Stimulated activated CD4-positive, alpha-beta T cell treated with anti-CD3 and anti-CD28 coated beads, Interleukin-15, amount 100 ng/mL, for 24 hours (primary cell): Measurements from ENCODE around the gene DICER1.
"Not testable (repeated sequence)": the region's sequence is repeated elsewhere in the genome, so short reads cannot be mapped to it uniquely, and the experiment has no call there.

Source experiments
- DNase-seq: peaks from one replicate; pipeline ENCODE4 v3.0.0-alpha.2; 2020

Gene DICER1

GRCh38 chr14:95157327-95158189, at the start of gene DICER1:
DICER1 (minus strand) TSS chr14:95157529; CDS start chr14:95133458, 24,071 bp downstream.
- DNase-seq: peak; percentile 95

GRCh38 chr14:95206534-95206933, 49.2 kb upstream of the DICER1 start:
- no peak for DNase-seq

- no peak for DNase-seq
These were observed 47.4 kb upstream of the DICER1 start for GRCh38 chr14:95204705-95205104.

GRCh38 chr14:95201745-95202144, 44.4 kb upstream of the DICER1 start:
- DNase-seq: not testable (repeated sequence)

DNA sequence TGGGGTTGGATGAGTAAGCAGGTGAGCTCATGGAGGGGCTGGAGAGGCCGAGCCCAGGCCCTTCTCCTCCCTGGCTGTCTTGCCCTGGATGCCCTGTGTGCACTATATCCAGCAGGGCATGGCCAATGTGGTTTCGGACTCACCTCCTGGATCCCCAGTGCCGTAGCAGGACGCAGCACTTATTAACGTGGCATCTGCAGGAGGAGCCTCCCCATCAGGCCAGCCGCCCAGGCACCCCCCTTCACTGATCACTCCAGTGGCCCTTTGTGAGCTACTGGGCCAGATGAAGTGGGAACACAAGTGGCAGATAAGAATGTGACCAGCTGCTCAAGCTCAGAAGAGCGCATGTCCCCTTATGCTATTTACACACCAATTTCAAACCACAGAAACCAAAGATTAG, 43.1 kb upstream of the DICER1 start:
- DNase-seq: no peak

DNA sequence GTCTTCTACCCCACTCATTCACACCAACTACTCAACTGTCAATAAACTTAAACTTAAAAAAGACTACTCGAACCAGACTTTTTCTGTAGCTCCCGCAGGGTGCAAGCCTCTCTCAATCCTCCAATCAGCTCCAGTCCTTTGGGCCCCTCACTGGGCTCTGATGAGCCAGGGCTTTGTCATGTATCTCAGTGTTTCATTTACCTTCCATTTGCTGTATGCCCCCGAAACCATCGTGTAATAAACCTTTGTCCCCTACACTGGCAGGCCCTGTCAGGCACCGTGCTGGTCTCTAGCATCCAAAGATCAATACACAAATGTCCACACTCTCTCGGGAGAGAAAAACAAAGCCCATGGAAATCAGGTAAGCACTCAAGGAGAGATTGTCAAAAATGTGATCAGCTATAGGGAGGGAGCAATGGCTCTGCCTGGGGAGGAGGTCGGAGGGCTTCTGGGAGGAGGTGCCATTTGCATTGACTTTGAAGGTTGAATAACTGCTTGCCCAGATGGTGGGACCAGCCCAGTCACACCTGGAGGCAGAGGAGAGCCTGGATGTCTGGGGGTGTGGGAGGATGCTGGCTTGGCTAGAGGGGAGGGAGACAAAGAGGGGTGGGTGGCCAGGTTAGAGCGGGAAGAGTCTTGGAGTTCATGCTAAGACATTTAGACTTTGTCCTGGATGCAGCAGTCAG, 42.1 kb upstream of the DICER1 start:
- DNase-seq: no peak

- DNase-seq: no peak
These were observed 41.0 kb upstream of the DICER1 start for GRCh38 chr14:95198320-95198719.

- no peak for DNase-seq
These were observed 40.2 kb upstream of the DICER1 start for GRCh38 chr14:95197551-95197950.

- DNase-seq: no peak
These were observed 39.7 kb upstream of the DICER1 start for GRCh38 chr14:95196826-95197545.

DNA sequence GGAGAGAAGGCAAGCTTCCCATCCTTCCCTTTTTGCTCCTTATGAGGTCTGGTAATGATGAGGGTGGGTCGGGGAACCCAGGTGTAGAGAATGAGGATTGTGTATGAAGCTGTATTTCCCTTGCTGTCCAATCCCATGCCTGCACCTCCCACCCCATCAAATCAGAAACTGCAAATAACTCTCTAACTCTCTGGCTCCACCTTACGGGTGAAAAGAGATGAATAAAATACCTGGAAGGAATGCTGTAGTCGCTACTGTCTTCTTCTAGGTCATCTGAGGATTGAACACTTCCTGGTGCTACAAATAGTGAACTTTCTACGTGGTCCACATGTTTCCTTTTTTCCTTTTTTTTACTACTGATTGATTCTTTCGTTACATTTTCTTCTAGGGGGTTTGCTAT, 38.9 kb upstream of the DICER1 start:
- no peak for DNase-seq

DNA sequence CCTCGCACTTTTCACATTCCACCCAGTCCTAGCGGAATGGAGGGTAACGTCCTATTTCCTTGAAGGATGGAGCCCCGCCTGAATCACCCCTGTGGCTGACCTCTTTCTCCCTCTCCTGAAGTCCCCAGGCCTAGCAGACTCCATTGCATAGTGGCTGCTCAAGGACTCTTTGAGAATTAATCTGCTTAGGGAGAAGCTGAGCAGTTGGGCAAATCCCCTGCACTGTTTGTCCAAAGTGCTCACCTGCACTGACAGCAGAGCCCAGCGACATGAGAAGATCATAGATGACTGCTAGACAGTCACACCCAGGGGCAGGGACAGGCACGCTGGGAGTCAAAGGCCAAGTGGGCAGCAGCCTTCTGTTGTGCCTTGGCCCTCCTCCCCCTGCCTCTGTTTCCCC, 37.7 kb upstream of the DICER1 start:
- DNase-seq: no peak

DNA sequence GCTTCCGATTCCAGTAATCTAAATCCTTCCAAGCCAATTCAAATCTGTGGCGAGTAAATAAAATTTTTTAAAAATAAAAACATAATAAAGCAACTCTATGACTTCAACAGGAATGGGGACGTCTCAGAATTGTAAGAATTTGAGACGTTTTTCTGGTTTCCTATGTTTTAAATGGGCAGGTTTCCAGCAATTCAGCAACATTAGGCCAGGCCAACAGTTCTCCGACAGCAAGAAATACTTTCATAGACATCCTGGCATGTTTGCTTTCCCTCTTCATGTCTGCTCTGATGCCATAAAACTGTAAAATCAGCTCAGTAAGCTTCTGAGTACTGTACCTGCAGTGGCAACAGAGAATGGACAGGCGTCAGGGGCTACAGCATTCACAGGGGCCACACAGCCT, 35.8 kb upstream of the DICER1 start:
- no peak for DNase-seq

GRCh38 chr14:95192311-95192710, 35.0 kb upstream of the DICER1 start:
- DNase-seq: no peak

- DNase-seq: no peak
These were observed 34.3 kb upstream of the DICER1 start for GRCh38 chr14:95191445-95192199.

DNA sequence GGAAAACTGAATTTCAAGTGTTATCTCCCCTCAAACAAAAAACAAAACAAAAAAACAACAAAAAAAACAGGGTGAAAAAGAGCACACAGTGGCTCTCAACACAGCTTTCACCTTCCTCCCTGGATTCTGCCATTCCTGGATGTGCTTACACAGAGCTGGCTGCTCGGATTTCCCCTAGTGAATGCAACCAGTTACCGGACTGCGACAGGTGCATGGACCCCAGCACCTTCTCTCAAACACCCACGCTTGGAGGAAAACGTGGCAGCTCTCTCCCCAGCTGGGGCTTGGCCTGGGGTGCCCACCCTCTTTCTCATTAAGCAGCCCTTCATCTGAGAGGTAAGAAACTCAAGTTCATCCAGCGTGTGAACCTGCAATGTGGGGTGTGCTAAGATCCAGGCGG, 33.5 kb upstream of the DICER1 start:
- no peak for DNase-seq

GRCh38 chr14:95190346-95190840, 33.1 kb upstream of the DICER1 start:
- DNase-seq: no peak

- DNase-seq: no peak
These were observed 32.2 kb upstream of the DICER1 start for GRCh38 chr14:95189367-95190132.

- no peak for DNase-seq
These were observed 31.1 kb upstream of the DICER1 start for GRCh38 chr14:95188380-95188779.

DNA sequence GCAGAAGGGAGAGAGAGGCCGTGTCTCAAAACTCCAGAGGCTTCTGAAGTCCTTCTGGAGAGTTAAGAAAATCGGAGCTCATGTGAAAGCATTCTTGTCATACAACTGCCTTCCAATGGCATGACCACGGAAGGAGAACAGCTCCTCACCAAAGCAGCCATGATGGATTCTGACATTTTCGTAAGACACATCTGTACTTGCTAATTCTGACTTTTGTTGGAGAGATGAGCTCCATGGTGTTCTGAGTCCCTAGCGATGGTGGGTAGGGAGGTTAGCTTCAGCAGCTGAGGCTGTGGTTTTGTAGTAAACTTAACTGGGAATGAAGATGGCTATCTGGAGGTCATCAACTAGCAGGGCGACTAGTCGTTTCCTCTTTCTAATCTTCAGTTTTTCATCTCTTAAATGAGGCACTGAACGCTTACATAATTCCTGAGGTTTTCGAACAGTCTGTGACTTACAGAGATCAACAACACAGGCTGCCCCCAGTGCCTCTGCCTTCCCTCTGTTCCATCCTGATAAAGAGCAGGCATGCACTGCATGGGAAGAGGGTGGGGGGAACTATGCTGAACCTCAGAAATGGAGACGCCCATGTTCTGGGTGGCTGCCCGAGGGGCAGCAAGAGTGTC, 28.6 kb upstream of the DICER1 start:
- DNase-seq: no peak

- DNase-seq: no peak
These were observed 27.9 kb upstream of the DICER1 start for GRCh38 chr14:95185033-95185766.

GRCh38 chr14:95184413-95184790, 27.1 kb upstream of the DICER1 start:
- no peak for DNase-seq
